LNCaP clone FGC (cell line): ENCODE measurements around the gene GABRR3.

Experiments used
- DNase-seq: peaks from one replicate; pipeline ENCODE4 v3.0.0-alpha.2; 2011; ENCODE audit warnings: low read depth
- H3K4me3 ChIP-seq: 2 replicates; pipeline ENCODE4 v1.5.1; 2011; ENCODE audit warnings: mild to moderate bottlenecking, low read depth, low read length, control low read depth
- CTCF ChIP-seq: IDR thresholded peaks from 2 replicates; pipeline ENCODE4 v1.5.1; 2012; ENCODE audit warnings: mild to moderate bottlenecking; ENCODE audit not compliant: control insufficient read depth, insufficient read depth; ENCODE audit errors: extremely low read depth

GABRR3 gene

GRCh38 chr3:97971679-97972567 is 63.2 kb downstream of the GABRR3 start, which contains the start of gene RIOX2:
Gene RIOX2, minus strand, starts transcription at chr3:97972431. Its CDS starts 4,838 bp downstream, at chr3:97967593.
- DNase-seq: peak; percentile 88
- peak; percentile 11 for TF ChIP-seq CTCF
- H3K4me3 ChIP-seq: peak within 1 kb of the TSS; percentile 53

GRCh38 chr3:97970956-97971620 is 64.0 kb downstream of the GABRR3 start:
- TF ChIP-seq CTCF: no peak
- no peak for DNase-seq
- H3K4me3 ChIP-seq: peak overlapping the region; percentile 53

- no peak for TF ChIP-seq CTCF
- no peak overlapping the region for H3K4me3 ChIP-seq
- DNase-seq: no peak
These were observed 65.0 kb downstream of the GABRR3 start for GRCh38 chr3:97970156-97970555.

GRCh38 chr3:97969541-97969940 is 65.6 kb downstream of the GABRR3 start:
- no peak for DNase-seq
- no peak for TF ChIP-seq CTCF
- H3K4me3 ChIP-seq: no peak overlapping the region

DNA sequence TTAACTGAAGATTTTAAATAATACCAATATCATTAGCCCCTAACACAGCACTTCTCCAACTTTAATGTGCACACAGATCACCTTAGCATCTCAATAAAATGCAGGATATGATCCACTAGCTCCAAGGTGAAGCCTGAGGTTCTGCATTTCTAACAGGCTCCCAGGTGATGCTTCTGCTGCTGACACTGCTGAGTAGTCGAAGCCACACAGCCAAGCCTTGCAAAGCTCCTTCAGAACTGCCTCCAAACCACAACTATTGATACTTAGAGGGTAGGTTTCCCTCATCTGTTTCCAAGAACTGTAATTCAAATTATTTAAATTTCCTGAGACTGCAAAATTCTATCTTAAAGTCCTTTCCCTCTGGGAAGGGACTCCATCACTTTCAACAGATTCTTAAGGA is 66.7 kb downstream of the GABRR3 start:
- H3K4me3 ChIP-seq: no peak overlapping the region
- DNase-seq: no peak
- TF ChIP-seq CTCF: no peak

- DNase-seq: no peak
- H3K4me3 ChIP-seq: no peak overlapping the region
- TF ChIP-seq CTCF: no peak
These were observed 67.1 kb downstream of the GABRR3 start for GRCh38 chr3:97967966-97968365.
